Measurements from ENCODE around the gene PHC2. TPM values are rescaled to one million over a fixed set of nuclear protein-coding genes. Genes with fewer than 3 reads are reported as not detected.
A peak's percentile ranks its signal among the peaks of the same experiment; 100 is the strongest.

The PHC2 gene
- total RNA-seq, 2 experiments from 2014 or later, result 34.0 to 35.0 TPM

DNA sequence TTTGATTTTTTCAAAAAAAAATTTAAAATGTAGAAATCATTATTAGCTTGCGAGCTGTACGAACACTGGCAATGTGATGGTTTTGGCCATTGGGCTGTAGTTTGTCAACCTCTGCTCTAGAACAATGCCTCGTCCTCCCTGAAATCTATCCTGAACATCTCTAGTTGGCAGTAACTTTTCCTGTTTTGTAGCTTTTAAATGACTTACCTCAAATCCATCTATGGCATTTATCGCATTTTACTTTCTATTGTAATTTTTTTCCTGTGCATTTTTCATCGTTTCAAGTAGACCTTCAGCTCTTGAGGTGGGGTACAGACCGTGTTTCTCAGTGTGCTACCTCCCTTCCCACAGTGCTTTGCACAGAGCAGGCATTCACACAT, 79.6 kb downstream of the PHC2 start:
- intact Hi-C loops (cut with micrococcal nuclease; ENCODE audit: unreplicated experiment), result loop anchor here (5.0 kb wide), 1 partner anchor 111 kb away; no protein-coding TSS in a partner anchor
- Histone ChIP-seq H3K4me1 (ENCODE audit: insufficient read depth, low read length, poor library complexity, severe bottlenecking) (peaks cover 35% of the 10 kb centered on the region), H3K4me2 (ENCODE audit: low read length) (peak overlapping the region; percentile 96; the same call in 1 of the 2 replicates), H3K27ac (ENCODE audit: low read depth, low read length, poor library complexity, severe bottlenecking) (no peak overlapping the region), H2AFZ (ENCODE audit: low read length) (no peak overlapping the region), H3K9me2 (ENCODE audit: insufficient read depth, low read length) (no peaks in the 10 kb centered on the region), H4K20me1 (ENCODE audit: insufficient read depth, low read length) (peaks cover 17% of the 10 kb centered on the region; the same call in 1 of the 2 replicates), H3K9me3 (ENCODE audit: low read length) (no peaks in the 10 kb centered on the region), H3K4me3 (ENCODE audit: low read depth, low read length, poor library complexity, severe bottlenecking) (no peak overlapping the region), H3K36me3 (ENCODE audit: insufficient read depth, low read length) (no peaks in the 10 kb centered on the region), H3K79me2 (ENCODE audit: insufficient read depth, low read depth, low read length) (peaks cover 14% of the 10 kb centered on the region; the same call in 1 of the 2 replicates)
- BruUV-seq (replicated peaks), result no TSS peak
- no peak for TF ChIP-seq EZH2phosphoT487 (IDR thresholded peaks at IDR 0.05; ENCODE audit: borderline replicate concordance, low read depth, low read length)
- TF ChIP-seq, protein P1, sequence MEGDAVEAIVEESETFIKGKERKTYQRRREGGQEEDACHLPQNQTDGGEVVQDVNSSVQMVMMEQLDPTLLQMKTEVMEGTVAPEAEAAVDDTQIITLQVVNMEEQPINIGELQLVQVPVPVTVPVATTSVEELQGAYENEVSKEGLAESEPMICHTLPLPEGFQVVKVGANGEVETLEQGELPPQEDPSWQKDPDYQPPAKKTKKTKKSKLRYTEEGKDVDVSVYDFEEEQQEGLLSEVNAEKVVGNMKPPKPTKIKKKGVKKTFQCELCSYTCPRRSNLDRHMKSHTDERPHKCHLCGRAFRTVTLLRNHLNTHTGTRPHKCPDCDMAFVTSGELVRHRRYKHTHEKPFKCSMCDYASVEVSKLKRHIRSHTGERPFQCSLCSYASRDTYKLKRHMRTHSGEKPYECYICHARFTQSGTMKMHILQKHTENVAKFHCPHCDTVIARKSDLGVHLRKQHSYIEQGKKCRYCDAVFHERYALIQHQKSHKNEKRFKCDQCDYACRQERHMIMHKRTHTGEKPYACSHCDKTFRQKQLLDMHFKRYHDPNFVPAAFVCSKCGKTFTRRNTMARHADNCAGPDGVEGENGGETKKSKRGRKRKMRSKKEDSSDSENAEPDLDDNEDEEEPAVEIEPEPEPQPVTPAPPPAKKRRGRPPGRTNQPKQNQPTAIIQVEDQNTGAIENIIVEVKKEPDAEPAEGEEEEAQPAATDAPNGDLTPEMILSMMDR (conservative IDR thresholded peaks at IDR 0.05; ENCODE audit: low read length), result no peak
- ChIA-PET POLR2A (interaction anchor here (0.6 to 0.7 kb wide), 2 partner anchors 73 to 77 kb away, joined by 3 read pairs; no protein-coding TSS in a partner anchor), CTCF (ENCODE audit: unreplicated experiment) (interaction anchor here (0.5 kb wide), 1 partner anchor 16 kb away, joined by 3 read pairs; no protein-coding TSS in a partner anchor)
- DNase-seq (ENCODE audit: low spot score), result no peak

DNA sequence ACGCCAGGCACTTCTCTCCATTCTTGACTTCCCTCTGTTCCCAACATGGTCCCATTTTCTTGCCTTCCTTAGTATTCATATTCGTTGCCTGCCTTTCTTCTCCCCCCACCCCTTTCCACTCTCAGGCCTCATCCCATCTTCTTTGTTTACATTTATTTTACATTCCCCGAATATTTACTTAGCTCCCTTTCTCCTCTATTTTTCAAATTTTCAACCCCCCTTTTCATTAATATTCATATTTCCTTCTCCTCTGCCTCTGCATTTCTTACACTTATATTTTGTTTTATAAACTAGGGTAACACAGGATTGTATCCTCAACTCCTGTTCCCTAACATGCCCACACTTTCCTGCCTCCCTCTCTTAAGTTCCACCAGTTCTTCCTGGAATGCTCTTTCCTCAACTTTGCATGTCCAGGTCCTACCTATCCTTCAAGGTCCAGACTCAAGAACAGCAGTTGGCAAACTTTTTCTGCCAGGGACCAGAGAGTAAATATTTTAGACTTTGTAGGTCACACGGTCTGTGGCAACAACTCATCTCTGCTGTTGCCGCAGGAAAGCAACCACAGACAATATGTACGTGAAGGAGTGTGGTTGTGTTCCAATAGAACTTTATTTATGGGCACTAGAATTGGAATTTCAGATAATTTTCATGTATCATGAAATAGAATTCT, 80.1 kb downstream of the PHC2 start:
- no peak for DNase-seq (ENCODE audit: low spot score)
- TSS peak; percentile 83 for BruUV-seq (replicated peaks)
- Histone ChIP-seq H3K9me3 (ENCODE audit: low read length) (no peaks in the 10 kb centered on the region), H4K20me1 (ENCODE audit: insufficient read depth, low read length) (peaks cover 17% of the 10 kb centered on the region; the same call in 1 of the 2 replicates), H3K79me2 (ENCODE audit: insufficient read depth, low read depth, low read length) (peaks cover 14% of the 10 kb centered on the region; the same call in 1 of the 2 replicates), H3K4me3 (ENCODE audit: low read depth, low read length, poor library complexity, severe bottlenecking) (peak overlapping the region; percentile 73), H3K27ac (ENCODE audit: low read depth, low read length, poor library complexity, severe bottlenecking) (no peak overlapping the region), H3K9me2 (ENCODE audit: insufficient read depth, low read length) (no peaks in the 10 kb centered on the region), H2AFZ (ENCODE audit: low read length) (peak overlapping the region; percentile 92; the same call in 1 of the 2 replicates), H3K4me2 (ENCODE audit: low read length) (peak overlapping the region; percentile 96), H3K36me3 (ENCODE audit: insufficient read depth, low read length) (0 out of 2 replicates have a peak, but pooled peaks cover 2% of the 10 kb centered on the region), H3K4me1 (ENCODE audit: insufficient read depth, low read length, poor library complexity, severe bottlenecking) (peaks cover 35% of the 10 kb centered on the region)
- TF ChIP-seq, protein P1 (conservative IDR thresholded peaks at IDR 0.05; ENCODE audit: low read length), result no peak
- TF ChIP-seq EZH2phosphoT487 (IDR thresholded peaks at IDR 0.05; ENCODE audit: borderline replicate concordance, low read depth, low read length), result no peak
- intact Hi-C loops (cut with micrococcal nuclease; ENCODE audit: unreplicated experiment), result loop anchor here (5.0 kb wide), 1 partner anchor 112 kb away; no protein-coding TSS in a partner anchor
- ChIA-PET CTCF (ENCODE audit: unreplicated experiment) (interaction anchor here (0.5 kb wide), 1 partner anchor 17 kb away, joined by 3 read pairs; no protein-coding TSS in a partner anchor), POLR2A (interaction anchor here (0.6 to 1.1 kb wide), 2 partner anchors 46 to 72 kb away, joined by 3 to 4 read pairs; no protein-coding TSS in a partner anchor)

Data from OCI-LY7 (cell line).